Endothelial cell of umbilical vein (primary cell): Measurements from ENCODE around the gene TMEM43.

Experiments
- JUN ChIP-seq: IDR thresholded peaks from 2 replicates; pipeline ENCODE4 v1.6.1; 2011; ENCODE audit warnings: borderline replicate concordance, low read depth; ENCODE audit not compliant: insufficient read length, insufficient read depth
- POLR2A ChIP-seq: IDR thresholded peaks from 2 replicates; pipeline ENCODE4 v1.6.1; 2012; ENCODE audit warnings: low read depth, mild to moderate bottlenecking, control low read depth, low read length
- POLR2AphosphoS5 ChIP-seq: IDR thresholded peaks from 2 replicates; pipeline ENCODE4 v1.6.1; 2012; ENCODE audit warnings: low read depth, mild to moderate bottlenecking, control low read depth, low read length, moderate library complexity; ENCODE audit not compliant: insufficient read depth
- TF ChIP-seq, protein P1 (sequence below), 2 donors: IDR thresholded peaks; 1 replicate in 1 of 2; 2 replicates in 1 of 2; pipeline ENCODE4 v1.5.1; 2011; ENCODE audit warnings: low read length in 2 of 2, mild to moderate bottlenecking in 2 of 2, moderate library complexity in 2 of 2, control low read depth in 1 of 2, inconsistent platforms in 1 of 2, low read depth in 1 of 2; ENCODE audit not compliant: insufficient read depth in 1 of 2; ENCODE audit errors: extremely low read depth in 1 of 2
- TF ChIP-seq, protein P2 (sequence below): IDR thresholded peaks from 2 replicates; pipeline ENCODE4 v1.6.1; 2011; ENCODE audit not compliant: insufficient read depth, insufficient read length

DNA sequence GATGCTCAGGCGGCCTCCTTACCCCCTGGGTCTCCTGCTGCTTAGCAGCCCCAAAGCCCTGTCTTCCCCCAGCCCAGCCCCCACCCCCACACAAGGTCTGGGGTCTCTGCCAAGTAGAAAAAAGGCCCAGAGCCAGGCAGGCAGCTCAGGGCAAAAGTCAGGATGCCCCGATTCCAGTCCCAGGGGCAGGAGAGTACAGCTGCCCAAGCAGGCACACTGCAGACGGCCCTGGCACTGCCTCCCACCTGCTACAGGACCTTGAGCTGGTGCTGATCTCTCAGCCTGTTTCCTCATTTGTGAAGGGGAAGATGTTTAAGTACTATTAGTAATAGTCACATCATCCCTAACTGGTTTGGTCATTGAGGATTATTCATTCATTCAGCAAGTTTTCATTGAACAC lies 12.6 kb downstream of the TMEM43 start:
- peak; percentile 21 for TF ChIP-seq POLR2AphosphoS5
- TF ChIP-seq, protein P1, sequence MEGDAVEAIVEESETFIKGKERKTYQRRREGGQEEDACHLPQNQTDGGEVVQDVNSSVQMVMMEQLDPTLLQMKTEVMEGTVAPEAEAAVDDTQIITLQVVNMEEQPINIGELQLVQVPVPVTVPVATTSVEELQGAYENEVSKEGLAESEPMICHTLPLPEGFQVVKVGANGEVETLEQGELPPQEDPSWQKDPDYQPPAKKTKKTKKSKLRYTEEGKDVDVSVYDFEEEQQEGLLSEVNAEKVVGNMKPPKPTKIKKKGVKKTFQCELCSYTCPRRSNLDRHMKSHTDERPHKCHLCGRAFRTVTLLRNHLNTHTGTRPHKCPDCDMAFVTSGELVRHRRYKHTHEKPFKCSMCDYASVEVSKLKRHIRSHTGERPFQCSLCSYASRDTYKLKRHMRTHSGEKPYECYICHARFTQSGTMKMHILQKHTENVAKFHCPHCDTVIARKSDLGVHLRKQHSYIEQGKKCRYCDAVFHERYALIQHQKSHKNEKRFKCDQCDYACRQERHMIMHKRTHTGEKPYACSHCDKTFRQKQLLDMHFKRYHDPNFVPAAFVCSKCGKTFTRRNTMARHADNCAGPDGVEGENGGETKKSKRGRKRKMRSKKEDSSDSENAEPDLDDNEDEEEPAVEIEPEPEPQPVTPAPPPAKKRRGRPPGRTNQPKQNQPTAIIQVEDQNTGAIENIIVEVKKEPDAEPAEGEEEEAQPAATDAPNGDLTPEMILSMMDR (IDR thresholded peaks at IDR 0.05; ENCODE audit: extremely low read depth in 1 of 2, insufficient read depth in 1 of 2, low read depth in 1 of 2, low read length in 2 of 2): no peak
- no peak for TF ChIP-seq POLR2A
- TF ChIP-seq, protein P2, sequence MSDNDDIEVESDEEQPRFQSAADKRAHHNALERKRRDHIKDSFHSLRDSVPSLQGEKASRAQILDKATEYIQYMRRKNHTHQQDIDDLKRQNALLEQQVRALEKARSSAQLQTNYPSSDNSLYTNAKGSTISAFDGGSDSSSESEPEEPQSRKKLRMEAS: no peak
- no peak for TF ChIP-seq JUN
